Urothelium cell line (cell line): ENCODE measurements around the gene RPS6KL1.
A peak's percentile ranks its signal among the peaks of the same experiment; 100 is the strongest.

Source experiments
- DNase-seq: peaks from one replicate; pipeline ENCODE4 v3.0.0; 2011; ENCODE audit warnings: low spot score, mixed read lengths
- FAIRE-seq: peaks from 2 replicates; lab custom pipeline; 2011; peaks lifted over from hg19 to GRCh38; lab: Jason Lieb, UNC

RPS6KL1 gene

GRCh38 chr14:74952697-74953484, 29.8 kb upstream of the RPS6KL1 start:
- FAIRE-seq (peak; percentile 30), DNase-seq (no peak)

- DNase-seq (no peak), FAIRE-seq (no peak)
Measured at GRCh38 chr14:74952180-74952665, 29.2 kb upstream of the RPS6KL1 start.

GRCh38 chr14:74951443-74952179, 28.6 kb upstream of the RPS6KL1 start:
- no peak for DNase-seq
- no peak for FAIRE-seq

GRCh38 chr14:74950795-74951442, 27.9 kb upstream of the RPS6KL1 start:
- DNase-seq (no peak), FAIRE-seq (no peak)

- no peak for DNase-seq
- peak; percentile 46 for FAIRE-seq
Measured at GRCh38 chr14:74949859-74950573, 27.0 kb upstream of the RPS6KL1 start.

- FAIRE-seq (no peak), DNase-seq (no peak)
Measured at GRCh38 chr14:74949191-74949601, 26.1 kb upstream of the RPS6KL1 start.

GRCh38 chr14:74948228-74949175, 25.4 kb upstream of the RPS6KL1 start:
- no peak for DNase-seq
- FAIRE-seq, result no peak

GRCh38 chr14:74947353-74948227, 24.5 kb upstream of the RPS6KL1 start:
- DNase-seq (no peak), FAIRE-seq (no peak)

GRCh38 chr14:74946659-74947281, 23.7 kb upstream of the RPS6KL1 start:
- DNase-seq (no peak), FAIRE-seq (peak; percentile 30)

GRCh38 chr14:74945852-74946658, 23.0 kb upstream of the RPS6KL1 start:
- FAIRE-seq, result peak; percentile 74
- DNase-seq, result peak; percentile 89

GRCh38 chr14:74945261-74945851, 22.3 kb upstream of the RPS6KL1 start:
- no peak for FAIRE-seq
- peak; percentile 65 for DNase-seq

GRCh38 chr14:74942608-74943007, 19.5 kb upstream of the RPS6KL1 start:
- FAIRE-seq, result no peak
- DNase-seq, result no peak

- DNase-seq, result no peak
Measured at GRCh38 chr14:74942181-74942580, 19.1 kb upstream of the RPS6KL1 start.

GRCh38 chr14:74941676-74942097, 18.6 kb upstream of the RPS6KL1 start:
- FAIRE-seq, result no peak
- no peak for DNase-seq

More at GRCh38 chr14:74942181-74942580, 19.1 kb upstream of the RPS6KL1 start:
- FAIRE-seq, result no peak

GRCh38 chr14:74940956-74941565, 18.0 kb upstream of the RPS6KL1 start:
- no peak for FAIRE-seq
- no peak for DNase-seq
